ENCODE measurements around the gene TBK1. TPM values are rescaled to one million over a fixed set of nuclear protein-coding genes. Genes with fewer than 3 reads are reported as not detected.

Gene TBK1
- total and polyA plus RNA-seq, 10 of the 15 experiments (the other 5 are each of a cell fraction or from before 2014, with no cell fraction given) = 13.4 to 49.3 (median 37.7) TPM

DNA sequence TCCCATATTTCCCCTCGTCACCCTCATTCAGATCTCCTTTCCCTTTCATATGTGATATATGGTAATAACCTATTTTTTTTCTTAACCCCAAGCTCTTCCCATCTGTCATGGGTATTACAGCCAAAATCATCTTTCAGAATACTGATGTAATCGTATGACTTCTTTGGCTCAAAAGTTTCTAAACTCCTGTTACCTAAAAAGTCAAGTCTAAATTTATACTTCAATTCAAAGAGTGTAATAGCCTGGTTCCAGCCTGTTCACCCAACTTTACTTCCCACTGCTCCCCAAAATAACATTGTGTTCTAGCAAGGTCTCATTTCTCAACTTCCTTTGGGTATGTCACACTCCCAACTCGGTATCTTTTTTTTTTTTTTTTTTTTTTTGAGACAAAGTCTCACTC lies 48.5 kb downstream of the TBK1 start:
- Histone ChIP-seq H3K9me3 (replicated peaks; ENCODE audit: control insufficient read depth, insufficient read depth, low read length) (no peaks in the 10 kb centered on the region), H3K4me1 (ENCODE audit: control insufficient read depth, insufficient read depth, low read length) (no peaks in the 10 kb centered on the region), H3K79me2 (ENCODE audit: control insufficient read depth, insufficient read depth, low read length) (no peaks in the 10 kb centered on the region), H3K4me3 (no peak overlapping the region), H3K9ac (ENCODE audit: control insufficient read depth, insufficient read depth, low read length) (no peak overlapping the region), H3K4me2 (ENCODE audit: control insufficient read depth, insufficient read depth) (no peak overlapping the region), H2AFZ (ENCODE audit: control insufficient read depth, low read depth, low read length) (no peak overlapping the region), H3K27me3 (replicated peaks in 1 of 2; ENCODE audit: control insufficient read depth in 2 of 2, insufficient read depth in 2 of 2, low read length in 1 of 2) (no peaks in the 10 kb centered on the region), H3K36me3 (ENCODE audit: control insufficient read depth in 2 of 2, insufficient read depth in 2 of 2, low read length in 1 of 2) (peaks cover 0 to 25% of the 10 kb centered on the region in 2 experiments; a peak in 2 of 4 replicates), H3K27ac (ENCODE audit: control insufficient read depth, insufficient read depth) (no peak overlapping the region), H4K20me1 (ENCODE audit: control insufficient read depth, insufficient read depth) (no peaks in the 10 kb centered on the region)
- CTCF ChIA-PET = interaction anchor here (0.7 to 1.7 kb wide), 2 partner anchors 8 to 48 kb away, joined by 3 to 4 read pairs; no protein-coding TSS in a partner anchor
- WGBS (ENCODE audit: insufficient coverage, insufficient replicate concordance, low lambda C conversion rate, missing lambda C conversion rate) = 90% methylated on average over 3 of the region's 3 CpGs
- SMC1A ChIA-PET (ENCODE audit: uncharacterized antibody, unreplicated experiment) = no interaction called here
- FAIRE-seq (no peak), ATAC-seq (no peak), DNase-seq (ENCODE audit: low read depth, low spot score) (no peak)
- RAD21 ChIA-PET (ENCODE audit: unreplicated experiment) = no interaction called here
- intact Hi-C loops (cut with micrococcal nuclease; ENCODE audit: unreplicated experiment) = no loop called here
- POLR2A ChIA-PET = no interaction called here
- TF ChIP-seq ATF7 (IDR thresholded peaks at IDR 0.05; ENCODE audit: low read depth) = no peak
- no peak for TF ChIP-seq TAF1 (IDR thresholded peaks at IDR 0.05; ENCODE audit: borderline replicate concordance, low read depth, low read length)
- TF ChIP-seq, protein P1, sequence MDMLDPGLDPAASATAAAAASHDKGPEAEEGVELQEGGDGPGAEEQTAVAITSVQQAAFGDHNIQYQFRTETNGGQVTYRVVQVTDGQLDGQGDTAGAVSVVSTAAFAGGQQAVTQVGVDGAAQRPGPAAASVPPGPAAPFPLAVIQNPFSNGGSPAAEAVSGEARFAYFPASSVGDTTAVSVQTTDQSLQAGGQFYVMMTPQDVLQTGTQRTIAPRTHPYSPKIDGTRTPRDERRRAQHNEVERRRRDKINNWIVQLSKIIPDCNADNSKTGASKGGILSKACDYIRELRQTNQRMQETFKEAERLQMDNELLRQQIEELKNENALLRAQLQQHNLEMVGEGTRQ (IDR thresholded peaks at IDR 0.05; ENCODE audit: borderline replicate concordance, low read depth, low read length) = no peak
- no peak for TF ChIP-seq CHD4 (IDR thresholded peaks at IDR 0.05)
- TF ChIP-seq MYB (IDR thresholded peaks at IDR 0.05; ENCODE audit: borderline replicate concordance, low read depth, low read length) = no peak
- no peak for TF ChIP-seq KLF5 (IDR thresholded peaks at IDR 0.05; ENCODE audit: partially characterized antibody)
- no peak for TF ChIP-seq TCF3 (IDR thresholded peaks at IDR 0.05; ENCODE audit: borderline replicate concordance, insufficient read depth, low read depth, low read length)
- TF ChIP-seq RCOR1 (conservative IDR thresholded peaks at IDR 0.05; ENCODE audit: low read depth, low read length) = no peak
- TF ChIP-seq, protein P2, sequence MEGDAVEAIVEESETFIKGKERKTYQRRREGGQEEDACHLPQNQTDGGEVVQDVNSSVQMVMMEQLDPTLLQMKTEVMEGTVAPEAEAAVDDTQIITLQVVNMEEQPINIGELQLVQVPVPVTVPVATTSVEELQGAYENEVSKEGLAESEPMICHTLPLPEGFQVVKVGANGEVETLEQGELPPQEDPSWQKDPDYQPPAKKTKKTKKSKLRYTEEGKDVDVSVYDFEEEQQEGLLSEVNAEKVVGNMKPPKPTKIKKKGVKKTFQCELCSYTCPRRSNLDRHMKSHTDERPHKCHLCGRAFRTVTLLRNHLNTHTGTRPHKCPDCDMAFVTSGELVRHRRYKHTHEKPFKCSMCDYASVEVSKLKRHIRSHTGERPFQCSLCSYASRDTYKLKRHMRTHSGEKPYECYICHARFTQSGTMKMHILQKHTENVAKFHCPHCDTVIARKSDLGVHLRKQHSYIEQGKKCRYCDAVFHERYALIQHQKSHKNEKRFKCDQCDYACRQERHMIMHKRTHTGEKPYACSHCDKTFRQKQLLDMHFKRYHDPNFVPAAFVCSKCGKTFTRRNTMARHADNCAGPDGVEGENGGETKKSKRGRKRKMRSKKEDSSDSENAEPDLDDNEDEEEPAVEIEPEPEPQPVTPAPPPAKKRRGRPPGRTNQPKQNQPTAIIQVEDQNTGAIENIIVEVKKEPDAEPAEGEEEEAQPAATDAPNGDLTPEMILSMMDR (IDR thresholded peaks at IDR 0.05 in 2 of 3, conservative IDR thresholded peaks at IDR 0.05 in 1 of 3; ENCODE audit: control insufficient read depth in 2 of 3, extremely low read depth in 1 of 3, insufficient read depth in 1 of 3, low read depth in 3 of 3, low read length in 3 of 3) = no peak
- TF ChIP-seq POLR2AphosphoS5 (IDR thresholded peaks at IDR 0.05; ENCODE audit: low read length) = no peak
- no peak for TF ChIP-seq FOXK2 (IDR thresholded peaks at IDR 0.05)
- TF ChIP-seq RUNX3 (IDR thresholded peaks at IDR 0.05; ENCODE audit: low read length) = no peak
- TF ChIP-seq CHD1 (IDR thresholded peaks at IDR 0.05; ENCODE audit: low read depth, low read length) = no peak
- TF ChIP-seq CHD2 (IDR thresholded peaks at IDR 0.05; ENCODE audit: borderline replicate concordance, low read depth, low read length) = no peak
- TF ChIP-seq SREBF2 (IDR thresholded peaks at IDR 0.05; ENCODE audit: low read length) = no peak
- TF ChIP-seq, protein P3, sequence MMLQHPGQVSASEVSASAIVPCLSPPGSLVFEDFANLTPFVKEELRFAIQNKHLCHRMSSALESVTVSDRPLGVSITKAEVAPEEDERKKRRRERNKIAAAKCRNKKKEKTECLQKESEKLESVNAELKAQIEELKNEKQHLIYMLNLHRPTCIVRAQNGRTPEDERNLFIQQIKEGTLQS (IDR thresholded peaks at IDR 0.05; ENCODE audit: borderline replicate concordance, extremely low read depth, low read depth, low read length) = no peak
- TF ChIP-seq, protein P4, sequence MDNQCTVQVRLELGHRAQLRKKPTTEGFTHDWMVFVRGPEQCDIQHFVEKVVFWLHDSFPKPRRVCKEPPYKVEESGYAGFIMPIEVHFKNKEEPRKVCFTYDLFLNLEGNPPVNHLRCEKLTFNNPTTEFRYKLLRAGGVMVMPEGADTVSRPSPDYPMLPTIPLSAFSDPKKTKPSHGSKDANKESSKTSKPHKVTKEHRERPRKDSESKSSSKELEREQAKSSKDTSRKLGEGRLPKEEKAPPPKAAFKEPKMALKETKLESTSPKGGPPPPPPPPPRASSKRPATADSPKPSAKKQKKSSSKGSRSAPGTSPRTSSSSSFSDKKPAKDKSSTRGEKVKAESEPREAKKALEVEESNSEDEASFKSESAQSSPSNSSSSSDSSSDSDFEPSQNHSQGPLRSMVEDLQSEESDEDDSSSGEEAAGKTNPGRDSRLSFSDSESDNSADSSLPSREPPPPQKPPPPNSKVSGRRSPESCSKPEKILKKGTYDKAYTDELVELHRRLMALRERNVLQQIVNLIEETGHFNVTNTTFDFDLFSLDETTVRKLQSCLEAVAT (IDR thresholded peaks at IDR 0.05) = no peak
- TF ChIP-seq GABPA (IDR thresholded peaks at IDR 0.05; ENCODE audit: low read depth) = no peak
- BruUV-seq (replicated peaks) = no TSS peak
- in situ Hi-C loops (cut with MboI) = no loop called here

Data from GM12878 (cell line).